VCaP (cell line): Measurements from ENCODE around the gene SERTAD3.

Experiments used
- H3K27ac ChIP-seq: fragments of 450-650 bp; 2 replicates; pipeline ENCODE4 v1.5.1; 2017
- TF ChIP-seq, protein P1 (sequence below): fragments of 450-650 bp; conservative IDR thresholded peaks from 2 replicates; pipeline ENCODE4 v1.5.1; 2017; ENCODE audit warnings: mild to moderate bottlenecking, moderate library complexity

The SERTAD3 gene

DNA sequence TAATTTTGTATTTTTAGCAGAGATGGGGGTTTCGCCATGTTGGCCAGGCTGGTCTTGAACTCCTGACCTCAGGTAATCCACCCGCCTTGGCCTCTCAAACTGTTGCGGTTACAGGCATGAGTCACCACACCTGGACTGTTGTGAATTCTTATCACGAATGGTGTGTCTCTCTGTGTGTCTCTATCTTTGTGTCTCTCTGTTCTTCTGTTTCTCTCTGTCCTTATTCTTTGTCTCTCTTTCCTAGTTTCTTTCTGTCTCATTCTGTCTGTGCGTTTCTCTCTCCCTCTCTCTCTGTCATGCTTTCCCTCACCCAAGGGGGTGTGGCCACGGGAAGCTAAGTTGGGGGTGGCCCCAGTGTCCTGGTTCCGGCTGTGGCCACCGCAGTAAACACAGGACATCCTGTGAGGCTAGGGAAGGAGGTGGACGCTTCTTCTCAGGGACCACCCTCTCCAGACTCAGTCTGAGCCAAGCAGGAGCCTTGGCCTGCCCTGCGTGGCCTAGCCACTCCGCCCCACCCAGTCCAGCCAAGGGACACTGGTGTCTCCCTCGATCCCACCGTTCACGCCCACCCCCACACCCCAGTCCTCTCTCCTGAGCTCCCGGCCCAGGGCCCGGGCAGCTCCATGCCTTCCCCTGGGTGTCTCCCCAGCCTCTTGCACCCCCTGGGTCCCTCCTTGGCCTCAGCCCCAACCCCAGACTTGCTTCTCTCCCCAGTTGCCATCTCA, 27.1 kb downstream of the SERTAD3 start:
- no peak overlapping the region for H3K27ac ChIP-seq
- TF ChIP-seq, protein P1, sequence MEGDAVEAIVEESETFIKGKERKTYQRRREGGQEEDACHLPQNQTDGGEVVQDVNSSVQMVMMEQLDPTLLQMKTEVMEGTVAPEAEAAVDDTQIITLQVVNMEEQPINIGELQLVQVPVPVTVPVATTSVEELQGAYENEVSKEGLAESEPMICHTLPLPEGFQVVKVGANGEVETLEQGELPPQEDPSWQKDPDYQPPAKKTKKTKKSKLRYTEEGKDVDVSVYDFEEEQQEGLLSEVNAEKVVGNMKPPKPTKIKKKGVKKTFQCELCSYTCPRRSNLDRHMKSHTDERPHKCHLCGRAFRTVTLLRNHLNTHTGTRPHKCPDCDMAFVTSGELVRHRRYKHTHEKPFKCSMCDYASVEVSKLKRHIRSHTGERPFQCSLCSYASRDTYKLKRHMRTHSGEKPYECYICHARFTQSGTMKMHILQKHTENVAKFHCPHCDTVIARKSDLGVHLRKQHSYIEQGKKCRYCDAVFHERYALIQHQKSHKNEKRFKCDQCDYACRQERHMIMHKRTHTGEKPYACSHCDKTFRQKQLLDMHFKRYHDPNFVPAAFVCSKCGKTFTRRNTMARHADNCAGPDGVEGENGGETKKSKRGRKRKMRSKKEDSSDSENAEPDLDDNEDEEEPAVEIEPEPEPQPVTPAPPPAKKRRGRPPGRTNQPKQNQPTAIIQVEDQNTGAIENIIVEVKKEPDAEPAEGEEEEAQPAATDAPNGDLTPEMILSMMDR: no peak

DNA sequence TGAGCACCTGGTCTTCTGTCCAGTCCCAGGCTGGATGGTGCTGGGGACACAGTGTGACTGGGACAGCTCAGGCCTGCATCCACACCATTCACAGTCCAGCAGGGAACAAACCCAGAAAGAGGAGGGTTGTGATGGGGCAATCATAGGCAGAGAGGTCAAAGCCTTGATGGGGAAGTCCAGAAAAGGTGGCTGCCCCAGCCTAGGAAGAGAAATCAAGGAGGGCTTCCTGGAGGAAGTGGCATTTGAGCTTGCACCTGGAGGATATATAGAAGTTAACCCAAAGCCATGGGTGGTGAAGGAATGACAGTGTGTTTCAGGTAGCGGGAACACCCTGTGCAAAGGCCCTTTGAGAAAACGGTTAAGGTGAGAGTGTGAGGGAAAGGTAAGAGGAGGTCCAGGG, 28.4 kb downstream of the SERTAD3 start:
- no peak overlapping the region for H3K27ac ChIP-seq
- TF ChIP-seq, protein P1: no peak

DNA sequence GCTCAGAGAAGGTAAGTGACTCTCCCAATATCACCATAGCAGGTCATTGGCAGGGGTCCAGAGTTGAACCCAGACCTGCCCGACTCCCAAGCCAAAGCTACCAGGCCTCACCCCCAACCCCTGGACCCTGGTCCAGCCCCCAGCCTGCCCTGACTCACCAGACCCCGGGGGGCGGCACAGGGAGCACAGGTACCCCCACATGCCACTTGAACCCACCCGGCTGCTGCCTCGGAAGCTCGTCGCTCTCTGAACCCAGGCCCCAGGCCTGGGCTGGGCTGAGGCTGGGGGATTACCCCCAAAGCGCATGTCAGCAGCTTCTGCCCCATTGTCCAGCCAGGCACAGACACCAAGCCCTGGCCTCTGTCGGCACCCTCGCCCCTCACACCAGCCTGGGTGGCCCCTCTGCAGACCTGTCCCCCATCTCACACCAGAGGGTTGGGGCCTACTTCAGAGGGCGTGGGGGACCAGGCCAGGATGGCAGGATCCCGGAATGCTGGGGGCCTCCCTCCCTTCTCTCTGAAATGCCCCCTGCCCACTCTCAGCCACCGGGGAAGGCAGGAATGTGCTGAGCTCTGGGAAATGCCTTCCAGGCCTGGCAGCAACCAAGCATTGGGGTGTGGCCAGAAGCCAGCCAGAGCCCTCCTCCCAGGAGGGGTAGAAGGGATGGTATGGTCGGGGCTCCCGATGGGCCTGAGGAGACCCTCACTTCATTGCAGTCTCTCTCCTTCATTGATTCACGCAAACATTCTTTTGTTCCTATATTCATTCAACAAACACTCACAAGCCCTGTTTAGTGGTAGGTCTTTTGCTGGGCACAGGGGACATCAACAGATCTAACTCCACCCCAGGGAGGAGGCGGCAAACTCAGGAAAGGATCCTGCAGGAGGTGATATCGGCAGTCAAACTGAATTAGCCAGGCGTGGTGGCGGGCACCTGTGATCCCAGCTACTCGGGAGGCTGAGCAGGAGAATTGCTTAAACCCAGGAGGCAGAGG, 29.3 kb downstream of the SERTAD3 start:
- H3K27ac ChIP-seq: no peak overlapping the region
- TF ChIP-seq, protein P1: no peak

GRCh38 chr19:40413291-40413845, 30.8 kb downstream of the SERTAD3 start, which contains the start of gene PRX:
TSS of gene PRX (minus strand) at chr19:40413378. CDS start at chr19:40407932, 5,446 bp downstream.
- no peak within 1 kb of the TSS for H3K27ac ChIP-seq
- TF ChIP-seq, protein P1: no peak

DNA sequence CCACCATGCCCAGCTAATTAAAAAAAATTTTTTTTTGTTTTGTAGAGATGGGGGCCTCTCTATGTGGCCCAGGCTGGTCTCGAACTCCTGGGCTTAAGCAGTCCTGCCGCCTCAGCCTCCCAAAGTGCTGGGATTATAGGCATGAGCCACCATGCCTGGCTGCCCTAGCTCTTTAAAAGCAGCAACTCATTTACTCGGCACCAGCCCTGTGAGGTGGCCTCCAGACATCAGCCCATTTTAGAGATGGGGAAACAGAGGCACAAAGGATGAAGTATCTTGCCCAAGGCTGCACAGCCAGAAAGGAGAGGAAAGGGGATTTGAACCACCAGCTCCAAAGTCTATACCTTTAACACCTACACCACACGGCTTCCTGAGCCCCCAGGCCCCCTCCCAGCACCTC, 31.3 kb downstream of the SERTAD3 start:
- TF ChIP-seq, protein P1: no peak
- H3K27ac ChIP-seq: no peak overlapping the region

GRCh38 chr19:40411958-40412499, 32.1 kb downstream of the SERTAD3 start:
- H3K27ac ChIP-seq: no peak overlapping the region
- TF ChIP-seq, protein P1: no peak
